ENCODE data around the gene SAP30BP.

Gene SAP30BP

DNA sequence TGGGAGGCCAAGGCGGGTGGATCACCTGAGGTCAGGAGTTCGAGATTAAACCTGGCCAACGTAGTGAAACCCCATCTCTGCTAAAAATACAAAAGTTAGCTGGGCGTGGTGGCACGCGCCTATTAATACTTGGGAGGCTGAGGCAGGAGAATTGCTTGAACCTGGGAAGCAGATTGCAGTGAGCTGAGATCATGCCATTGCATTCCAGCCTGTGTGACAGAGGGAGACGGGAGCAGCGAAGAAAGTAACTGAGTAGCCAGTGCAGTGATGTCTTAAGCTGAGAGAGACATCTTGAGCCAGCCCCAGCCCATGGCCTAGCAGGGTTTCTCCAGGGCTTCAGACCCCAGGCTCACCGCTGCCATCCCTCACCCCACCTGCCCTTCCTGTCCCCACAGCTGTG is 43.8 kb upstream of the SAP30BP start:
- DNase-seq (ENCODE audit: low read depth), result peak; percentile 31
- TF ChIP-seq, protein P1, sequence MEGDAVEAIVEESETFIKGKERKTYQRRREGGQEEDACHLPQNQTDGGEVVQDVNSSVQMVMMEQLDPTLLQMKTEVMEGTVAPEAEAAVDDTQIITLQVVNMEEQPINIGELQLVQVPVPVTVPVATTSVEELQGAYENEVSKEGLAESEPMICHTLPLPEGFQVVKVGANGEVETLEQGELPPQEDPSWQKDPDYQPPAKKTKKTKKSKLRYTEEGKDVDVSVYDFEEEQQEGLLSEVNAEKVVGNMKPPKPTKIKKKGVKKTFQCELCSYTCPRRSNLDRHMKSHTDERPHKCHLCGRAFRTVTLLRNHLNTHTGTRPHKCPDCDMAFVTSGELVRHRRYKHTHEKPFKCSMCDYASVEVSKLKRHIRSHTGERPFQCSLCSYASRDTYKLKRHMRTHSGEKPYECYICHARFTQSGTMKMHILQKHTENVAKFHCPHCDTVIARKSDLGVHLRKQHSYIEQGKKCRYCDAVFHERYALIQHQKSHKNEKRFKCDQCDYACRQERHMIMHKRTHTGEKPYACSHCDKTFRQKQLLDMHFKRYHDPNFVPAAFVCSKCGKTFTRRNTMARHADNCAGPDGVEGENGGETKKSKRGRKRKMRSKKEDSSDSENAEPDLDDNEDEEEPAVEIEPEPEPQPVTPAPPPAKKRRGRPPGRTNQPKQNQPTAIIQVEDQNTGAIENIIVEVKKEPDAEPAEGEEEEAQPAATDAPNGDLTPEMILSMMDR (conservative IDR thresholded peaks at IDR 0.05; ENCODE audit: low read length), result no peak
- no peak overlapping the region for H3K4me3 ChIP-seq (ENCODE audit: low read length)

DNA sequence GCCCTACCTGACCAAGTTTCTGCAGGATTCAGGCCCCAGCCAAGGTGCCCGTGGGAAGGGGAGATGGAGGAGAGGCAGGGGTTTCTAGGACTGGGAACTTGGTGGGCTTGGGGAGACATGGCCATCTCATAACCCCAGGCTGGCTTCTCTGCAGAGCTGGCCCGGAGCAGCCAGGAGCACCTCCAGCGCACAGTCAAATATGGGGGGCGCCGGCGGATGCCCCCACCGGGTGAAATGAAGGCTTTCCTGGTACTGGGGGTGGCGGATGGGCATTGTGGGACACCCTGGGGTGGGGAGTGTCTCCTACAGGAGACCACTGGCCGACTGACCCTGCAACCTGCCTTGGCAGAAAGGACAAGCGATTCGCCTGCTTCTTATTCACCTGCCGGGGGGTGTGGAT is 43.1 kb upstream of the SAP30BP start:
- DNase-seq (ENCODE audit: low read depth), result no peak
- H3K4me3 ChIP-seq (ENCODE audit: low read length), result no peak overlapping the region
- TF ChIP-seq, protein P1 (conservative IDR thresholded peaks at IDR 0.05; ENCODE audit: low read length), result no peak

DNA sequence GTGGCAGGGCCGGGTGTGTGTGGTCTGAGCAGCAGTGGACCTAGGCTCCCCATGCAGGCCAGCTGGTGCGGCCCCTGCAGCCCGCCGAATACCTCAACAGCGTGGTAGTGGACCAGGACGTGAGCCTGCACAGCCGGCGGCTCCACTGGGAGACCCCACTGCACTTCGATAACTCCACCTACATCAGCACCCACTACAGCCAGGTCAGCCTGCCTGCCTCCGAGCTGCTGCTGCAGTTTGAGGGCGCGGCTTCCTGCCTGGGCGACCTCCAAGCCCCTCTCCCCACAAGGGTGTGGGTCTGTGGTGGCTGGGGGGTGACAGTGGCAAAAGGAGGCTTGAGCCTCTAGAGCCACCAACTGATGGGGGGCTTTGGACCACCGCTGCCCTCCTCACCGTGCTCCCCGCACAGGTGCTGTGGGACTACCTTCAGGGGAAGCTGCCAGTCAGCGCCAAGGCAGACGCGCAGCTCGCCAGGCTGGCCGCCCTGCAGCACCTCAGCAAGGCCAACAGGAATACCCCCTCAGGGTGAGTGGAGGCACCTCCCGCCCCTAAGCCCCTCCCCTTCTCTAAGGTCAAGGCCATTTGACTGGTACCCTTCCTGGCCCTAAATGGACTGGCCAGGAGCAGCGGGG is 42.3 kb upstream of the SAP30BP start:
- H3K4me3 ChIP-seq (ENCODE audit: low read length), result no peak overlapping the region
- TF ChIP-seq, protein P1 (conservative IDR thresholded peaks at IDR 0.05; ENCODE audit: low read length), result no peak
- no peak for DNase-seq (ENCODE audit: low read depth)

DNA sequence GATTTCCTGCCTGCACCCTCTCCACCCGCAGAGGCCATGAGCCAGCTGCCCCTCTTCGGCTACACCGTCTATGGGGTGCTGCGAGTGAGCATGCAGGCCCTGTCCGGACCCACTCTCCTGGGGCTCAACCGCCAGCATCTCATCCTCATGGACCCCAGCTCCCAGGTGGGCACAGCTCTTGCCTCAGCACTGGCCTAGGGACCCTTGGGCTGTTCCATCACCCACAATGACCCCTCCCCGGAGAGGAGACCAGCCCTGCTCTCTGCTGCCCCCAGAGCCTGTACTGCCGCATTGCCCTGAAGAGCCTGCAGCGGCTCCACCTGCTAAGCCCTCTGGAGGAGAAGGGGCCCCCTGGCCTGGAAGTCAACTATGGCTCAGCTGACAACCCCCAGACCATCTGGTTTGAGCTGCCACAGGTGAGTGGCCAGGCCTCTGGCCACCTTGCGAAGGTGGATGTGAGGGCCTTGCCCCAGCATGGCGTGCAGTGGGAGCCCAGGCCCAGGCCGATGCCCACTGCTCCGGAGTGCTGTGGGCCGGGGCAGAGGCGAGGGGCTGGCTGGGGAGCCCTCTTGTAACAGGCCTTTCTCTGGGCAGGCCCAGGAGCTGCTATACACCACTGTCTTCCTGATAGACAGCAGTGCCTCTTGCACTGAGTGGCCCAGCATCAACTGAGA is 41.2 kb upstream of the SAP30BP start:
- no peak overlapping the region for H3K4me3 ChIP-seq (ENCODE audit: low read length)
- DNase-seq (ENCODE audit: low read depth), result no peak
- TF ChIP-seq, protein P1 (conservative IDR thresholded peaks at IDR 0.05; ENCODE audit: low read length), result peak; percentile 61

DNA sequence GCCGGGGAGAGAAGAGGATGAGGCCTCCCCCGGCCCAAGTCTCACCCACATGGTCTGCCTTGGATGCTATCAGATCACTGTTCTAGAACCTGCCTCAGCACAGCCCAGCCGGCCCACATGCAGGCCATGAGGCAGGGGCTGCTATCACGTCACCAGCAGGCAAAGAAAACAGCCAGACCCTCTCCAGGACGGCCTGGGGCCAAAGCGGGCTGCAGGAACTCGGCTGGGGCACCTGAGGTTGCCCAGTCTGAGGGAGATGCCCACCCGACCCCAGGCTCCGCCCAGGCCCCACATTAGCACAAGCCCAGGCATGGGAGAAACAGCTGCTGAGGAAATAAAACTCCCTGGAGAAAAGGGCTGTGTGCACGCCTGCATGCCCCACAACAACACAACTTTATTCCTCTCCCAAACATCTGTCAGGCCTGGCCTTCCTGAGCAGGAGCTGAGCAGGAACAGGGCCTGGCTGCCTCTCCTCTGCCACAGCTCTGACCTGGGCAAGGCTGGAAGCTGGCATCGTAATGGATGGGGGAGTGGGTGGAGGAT is 40.6 kb upstream of the SAP30BP start:
- no peak for DNase-seq (ENCODE audit: low read depth)

DNA sequence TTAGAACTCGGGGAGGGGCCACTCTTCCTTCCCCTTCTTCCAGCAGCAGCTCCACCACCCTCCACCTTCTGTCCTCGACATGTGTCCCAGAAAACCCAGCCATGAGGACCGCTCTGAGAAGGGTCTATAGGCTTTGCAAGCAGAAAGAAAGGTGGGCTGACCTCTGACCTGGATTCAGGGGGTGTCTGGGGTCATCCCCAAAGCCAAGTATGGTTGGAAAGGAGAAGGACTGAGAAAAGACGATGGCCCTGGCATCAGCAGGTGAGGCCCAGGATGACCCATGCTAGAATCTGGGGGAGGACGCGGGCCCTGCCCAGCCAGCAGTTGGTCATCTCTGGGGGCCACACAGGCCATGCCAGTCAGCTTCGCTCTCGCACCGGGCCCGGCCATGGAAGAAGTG is 40.0 kb upstream of the SAP30BP start:
- TF ChIP-seq, protein P1 (conservative IDR thresholded peaks at IDR 0.05; ENCODE audit: low read length), result no peak
- no peak for DNase-seq (ENCODE audit: low read depth)
- H3K4me3 ChIP-seq (ENCODE audit: low read length), result no peak overlapping the region

More for the DNA sequence above, 40.6 kb upstream of the SAP30BP start:
- TF ChIP-seq, protein P1 (conservative IDR thresholded peaks at IDR 0.05; ENCODE audit: low read length), result no peak
- no peak overlapping the region for H3K4me3 ChIP-seq (ENCODE audit: low read length)

DNA sequence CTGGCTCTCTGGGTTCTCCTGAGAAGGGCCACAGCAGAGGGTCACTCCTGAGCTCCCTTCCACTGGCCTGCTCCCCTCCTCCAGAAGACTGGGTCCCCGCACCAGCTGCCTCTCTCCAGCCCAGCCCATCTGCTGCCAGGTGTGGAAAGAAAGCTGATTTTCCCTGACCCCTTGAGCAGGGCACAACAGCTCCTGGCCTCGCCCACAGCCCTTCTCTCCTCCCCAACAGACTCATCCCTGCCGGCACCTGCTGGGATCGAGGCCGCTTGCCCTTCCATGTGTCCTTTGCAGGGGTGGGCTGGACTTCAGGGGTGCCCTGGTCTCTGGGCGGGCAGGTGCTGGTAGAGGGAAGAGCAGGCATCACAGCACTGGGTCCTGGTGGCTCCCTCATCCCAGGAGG is 38.7 kb upstream of the SAP30BP start:
- no peak for DNase-seq (ENCODE audit: low read depth)
- TF ChIP-seq, protein P1 (conservative IDR thresholded peaks at IDR 0.05; ENCODE audit: low read length), result no peak
- H3K4me3 ChIP-seq (ENCODE audit: low read length), result no peak overlapping the region

Data from AG10803 (cell line).